Stomach (tissue), 9 donors: ENCODE results near the gene POLR1B. TPM values are rescaled to one million over a fixed set of nuclear protein-coding genes. Genes with fewer than 3 reads are reported as not detected.

Experiments used
- DNase-seq, 2 donors: peaks; one replicate each; pipeline versions ENCODE4 v3.0.0 to v3.0.0-alpha.2; 2013 to 2019
- H3K27ac ChIP-seq, 5 donors: fragments of 200-600 bp in 4 of 5; sonication (generic) in 4 of 5; one replicate each; pipeline ENCODE4 v1.5.1; 2013 to 2019; ENCODE audit warnings: mild to moderate bottlenecking in 1 of 5, moderate library complexity in 1 of 5
- H3K27me3 ChIP-seq, 3 donors: fragments of 200-600 bp; sonication (generic); one replicate each; pipeline ENCODE4 v1.5.1; 2017 to 2019; ENCODE audit warnings: mixed run types in 1 of 3
- H3K36me3 ChIP-seq, 4 donors: fragments of 200-600 bp; sonication (generic); 1 replicate in 3 of 4; 2 replicates in 1 of 4; pipeline ENCODE4 v1.5.1; 2016 to 2019
- H3K4me1 ChIP-seq, 4 donors: fragments of 200-600 bp; sonication (generic); one replicate each; pipeline ENCODE4 v1.5.1; 2016 to 2019
- H3K4me3 ChIP-seq, 4 donors: fragments of 200-600 bp; sonication (generic) in 3 of 4; one replicate each; pipeline ENCODE4 v1.5.1; 2016 to 2019; ENCODE audit warnings: mild to moderate bottlenecking in 1 of 4
- H3K9me3 ChIP-seq, 4 donors: fragments of 200-600 bp; sonication (generic); one replicate each; pipeline ENCODE4 v1.5.1; 2016 to 2019
- EP300 ChIP-seq: sonication (generic); formaldehyde crosslinking; IDR thresholded peaks from one replicate; pipeline ENCODE4 v1.6.1; 2017; ENCODE audit warnings: antibody characterized with exemption
- POLR2A ChIP-seq, 4 donors: fragments of 450-650 bp; IDR thresholded peaks; one replicate each; pipeline ENCODE4 v1.6.1; 2016; ENCODE audit warnings: antibody characterized with exemption in 4 of 4, control low read depth in 2 of 4, mild to moderate bottlenecking in 1 of 4, moderate library complexity in 1 of 4
- POLR2AphosphoS5 ChIP-seq, 3 donors: sonication (generic); formaldehyde crosslinking; IDR thresholded peaks; one replicate each; pipeline ENCODE4 v1.6.1; 2016; ENCODE audit warnings: antibody characterized with exemption in 3 of 3
- WGBS, 5 donors: extraction: QIAGEN DNeasy Blood & Tissue Kit in 3 of 5; methylation state at CpG; one replicate each; pipeline versions ENCODE4 v1.1.5 to v1.1.7; 2013 to 2018; 5-methylcytosine and 5-hydroxymethylcytosine counted together
- intact Hi-C: fragments of 100-400 bp; cut with DNase I; formaldehyde crosslinking; loops from one replicate; pipeline ENCODE4 v1.15.1; 2023; ENCODE audit warnings: low total_unique reads
- polyA plus RNA-seq, 3 donors: library from polyadenylated mRNA; stranded (reverse); fragments of 200-250 nt; gene quantifications; one replicate each; pipeline ENCODE4 v1.2.3, GENCODE V29; 2013
- total RNA-seq, 5 donors: library from RNA; depleted of rRNA; stranded (reverse); fragments of >200 nt; gene quantifications; one replicate each; pipeline versions ENCODE4 v1.1.0 to v1.2.3, GENCODE V29; 2014 to 2016
- TF ChIP-seq, protein P1 (sequence below), 7 experiments: fragments of 450-650 bp in 4 of 7; fragments of 200-600 bp in 3 of 7; sonication (generic) in 3 of 7; IDR thresholded peaks; one replicate each; pipeline ENCODE4 v1.5.1; 2016 to 2019; ENCODE audit warnings: antibody characterized with exemption in 7 of 7, control low read depth in 2 of 7, mild to moderate bottlenecking in 1 of 7
- donor health status: healthy with polysubstance abuse.
- donor health status: Bipolar disorder and iron deficiency.
- donor health status: healthy.

The POLR1B gene
- total and polyA plus RNA-seq, 8 donors = 2.7 to 42.9 (median 10.9) TPM

DNA sequence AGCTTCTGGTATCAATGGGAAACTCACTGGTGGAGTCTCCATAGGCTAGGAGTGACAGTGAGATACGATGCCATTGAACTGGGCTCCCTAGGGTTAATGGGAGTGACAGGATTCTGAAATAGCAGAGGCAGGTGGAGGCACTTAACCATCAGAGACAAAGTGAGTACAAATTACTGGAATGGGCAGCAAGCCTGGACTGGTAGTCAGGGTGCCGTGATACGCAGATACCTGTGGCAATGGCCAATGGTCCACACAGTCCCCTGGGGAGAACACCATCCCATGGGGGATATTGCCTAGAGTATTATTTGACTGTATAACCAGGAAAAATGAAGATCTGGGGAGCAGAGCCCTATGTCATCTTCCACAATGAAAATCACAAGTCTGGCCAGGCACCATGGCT is 59.5 kb downstream of the POLR1B start:
- Histone ChIP-seq H3K27me3 (no peaks in the 10 kb centered on the region), H3K27ac (no peak overlapping the region), H3K36me3 (no peaks in the 10 kb centered on the region), H3K9me3 (no peaks in the 10 kb centered on the region), H3K4me3 (no peak overlapping the region), H3K4me1 (peaks cover 0 to 15% (median 3%) of the 10 kb centered on the region in 4 donors)
- intact Hi-C loops = loop anchor here (5.0 kb wide), 1 partner anchor 121 kb away; the partner anchor contains the start of gene NT5DC4
- no peak for TF ChIP-seq POLR2A (IDR thresholded peaks at IDR 0.05)
- no peak for TF ChIP-seq EP300
- TF ChIP-seq POLR2AphosphoS5 (IDR thresholded peaks at IDR 0.05) = no peak
- TF ChIP-seq, protein P1, sequence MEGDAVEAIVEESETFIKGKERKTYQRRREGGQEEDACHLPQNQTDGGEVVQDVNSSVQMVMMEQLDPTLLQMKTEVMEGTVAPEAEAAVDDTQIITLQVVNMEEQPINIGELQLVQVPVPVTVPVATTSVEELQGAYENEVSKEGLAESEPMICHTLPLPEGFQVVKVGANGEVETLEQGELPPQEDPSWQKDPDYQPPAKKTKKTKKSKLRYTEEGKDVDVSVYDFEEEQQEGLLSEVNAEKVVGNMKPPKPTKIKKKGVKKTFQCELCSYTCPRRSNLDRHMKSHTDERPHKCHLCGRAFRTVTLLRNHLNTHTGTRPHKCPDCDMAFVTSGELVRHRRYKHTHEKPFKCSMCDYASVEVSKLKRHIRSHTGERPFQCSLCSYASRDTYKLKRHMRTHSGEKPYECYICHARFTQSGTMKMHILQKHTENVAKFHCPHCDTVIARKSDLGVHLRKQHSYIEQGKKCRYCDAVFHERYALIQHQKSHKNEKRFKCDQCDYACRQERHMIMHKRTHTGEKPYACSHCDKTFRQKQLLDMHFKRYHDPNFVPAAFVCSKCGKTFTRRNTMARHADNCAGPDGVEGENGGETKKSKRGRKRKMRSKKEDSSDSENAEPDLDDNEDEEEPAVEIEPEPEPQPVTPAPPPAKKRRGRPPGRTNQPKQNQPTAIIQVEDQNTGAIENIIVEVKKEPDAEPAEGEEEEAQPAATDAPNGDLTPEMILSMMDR (IDR thresholded peaks at IDR 0.05) = no peak
- 88 to 100% (median 95%) methylated on average over 2 to 3 of the region's 3 CpGs for WGBS, 5 donors
- DNase-seq = no peak

DNA sequence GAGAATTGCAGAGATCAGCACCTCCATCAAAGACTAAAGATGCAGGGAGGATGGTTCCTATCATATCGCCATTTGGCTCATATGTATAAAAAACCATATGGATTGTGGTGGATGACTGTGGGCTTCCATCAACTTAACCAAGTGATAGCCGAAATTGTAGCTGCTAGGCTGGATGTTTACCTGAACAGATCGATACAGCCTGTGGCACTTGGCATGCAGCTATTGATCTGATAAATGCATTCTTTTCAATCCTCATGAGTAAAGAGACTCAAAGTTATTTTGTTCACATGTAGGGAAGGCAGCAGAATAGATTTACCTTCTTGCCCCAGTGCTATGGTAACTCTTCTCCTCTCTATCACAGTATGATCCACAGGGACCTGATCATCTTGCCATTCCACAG is 60.7 kb downstream of the POLR1B start:
- H3K9me3 ChIP-seq = no peaks in the 10 kb centered on the region
- H3K27me3 ChIP-seq = no peaks in the 10 kb centered on the region
- TF ChIP-seq POLR2A (IDR thresholded peaks at IDR 0.05) (no peak), EP300 (no peak), POLR2AphosphoS5 (IDR thresholded peaks at IDR 0.05) (no peak)
- TF ChIP-seq, protein P1 (IDR thresholded peaks at IDR 0.05) = no peak
- H3K36me3 ChIP-seq = no peaks in the 10 kb centered on the region
- intact Hi-C loops = loop anchor here (5.0 kb wide), 1 partner anchor 119 kb away; the partner anchor contains the start of gene NT5DC4
- no peak overlapping the region for H3K27ac ChIP-seq
- no peak for DNase-seq
- H3K4me3 ChIP-seq = no peak overlapping the region
- H3K4me1 ChIP-seq = peaks cover 0 to 15% (median 3%) of the 10 kb centered on the region in 4 donors
- 66 to 90% (median 80%) methylated on average over 3 of the region's 3 CpGs for WGBS, 5 donors

DNA sequence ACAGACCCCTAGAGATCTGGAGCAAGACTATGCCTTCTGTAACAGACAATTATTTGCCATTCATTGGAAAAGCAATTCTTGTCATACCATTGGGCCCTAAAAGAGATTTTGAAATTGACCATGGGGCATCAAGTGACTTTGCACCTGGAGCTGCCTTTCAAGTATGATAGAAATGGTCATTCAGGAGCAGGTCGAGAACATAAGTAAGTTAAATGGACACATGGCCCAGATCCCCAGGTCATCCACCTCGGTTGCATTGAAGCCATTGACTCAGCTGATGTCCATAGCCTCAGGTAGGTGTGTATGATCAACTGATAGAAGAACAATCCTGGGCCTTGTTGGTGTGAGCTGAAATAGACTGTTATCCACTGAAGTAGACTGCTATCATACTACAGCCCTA is 61.5 kb downstream of the POLR1B start:
- Histone ChIP-seq H3K4me1 (peaks cover 0 to 15% (median 3%) of the 10 kb centered on the region in 4 donors), H3K9me3 (no peaks in the 10 kb centered on the region), H3K36me3 (no peaks in the 10 kb centered on the region), H3K27ac (no peak overlapping the region), H3K4me3 (no peak overlapping the region), H3K27me3 (no peaks in the 10 kb centered on the region)
- no peak for TF ChIP-seq POLR2A (IDR thresholded peaks at IDR 0.05)
- TF ChIP-seq, protein P1 (IDR thresholded peaks at IDR 0.05) = no peak
- TF ChIP-seq EP300 = no peak
- no peak for TF ChIP-seq POLR2AphosphoS5 (IDR thresholded peaks at IDR 0.05)
- WGBS, 5 donors = 79 to 91% (median 89%) methylated on average over 2 of the region's 2 CpGs
- intact Hi-C loops = loop anchor here (5.0 kb wide), 1 partner anchor 119 kb away; the partner anchor contains the start of gene NT5DC4
- DNase-seq = no peak

DNA sequence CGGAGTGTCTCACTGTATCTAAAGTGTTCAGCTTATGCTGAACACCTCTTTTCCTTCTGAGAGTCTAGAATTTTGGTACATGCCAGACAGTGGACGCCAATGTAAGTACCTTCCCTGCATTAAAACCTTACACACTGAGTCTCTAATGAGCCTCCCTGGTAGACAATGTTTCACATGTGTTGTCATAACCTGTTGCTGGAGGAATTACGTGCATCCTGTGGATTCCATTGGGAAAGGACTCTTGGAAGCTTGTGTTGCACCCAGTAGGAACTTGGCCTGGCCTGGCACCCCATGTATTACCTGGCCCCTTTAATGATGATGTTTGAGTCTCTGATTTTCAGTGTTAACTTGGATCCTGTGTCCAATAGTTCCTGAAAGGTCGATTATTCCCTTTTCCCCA is 62.7 kb downstream of the POLR1B start:
- Histone ChIP-seq H3K36me3 (no peaks in the 10 kb centered on the region), H3K27ac (no peak overlapping the region), H3K9me3 (no peaks in the 10 kb centered on the region), H3K4me3 (no peak overlapping the region), H3K27me3 (no peaks in the 10 kb centered on the region), H3K4me1 (peaks cover 0 to 9% (median 2%) of the 10 kb centered on the region in 4 donors)
- no peak for DNase-seq
- 72 to 94% (median 83%) methylated on average over 4 of the region's 4 CpGs for WGBS, 5 donors
- intact Hi-C loops = loop anchor here (5.0 kb wide), 1 partner anchor 117 kb away; the partner anchor contains the start of gene NT5DC4
- TF ChIP-seq, protein P1 (IDR thresholded peaks at IDR 0.05) = no peak
- TF ChIP-seq POLR2AphosphoS5 (IDR thresholded peaks at IDR 0.05) (no peak), EP300 (no peak), POLR2A (IDR thresholded peaks at IDR 0.05) (no peak)
